ENCODE results near the gene FZD7. TPM values are rescaled to one million over a fixed set of nuclear protein-coding genes. Genes with fewer than 3 reads are reported as not detected.

Gene FZD7
- total and polyA plus RNA-seq, 7 experiments from 2014 or later = 0.17 to 0.99 (median 0.40) TPM; not detected in 1

GRCh38 chr2:201990069-201990468, 43.6 kb upstream of the FZD7 start:
- H3K4me1 Mint-ChIP-seq = peaks cover 0 to 9% (median 0%) of the 10 kb centered on the region in 7 donors
- intact Hi-C loops (cut with micrococcal nuclease) = no loop called here
- H3K27me3 Mint-ChIP-seq = peaks cover 0 to 3% (median 0%) of the 10 kb centered on the region in 5 donors
- Histone ChIP-seq H3K27ac (ENCODE audit: low read depth, low read length) (no peak overlapping the region), H3K36me3 (ENCODE audit: control insufficient read depth in 2 of 3, insufficient read depth in 3 of 3, low read length in 3 of 3) (no peaks in the 10 kb centered on the region), H3K4me3 (ENCODE audit: low read length) (no peak overlapping the region), H3K9me3 (ENCODE audit: control insufficient read depth in 2 of 3, low read length in 3 of 3) (no peaks in the 10 kb centered on the region), H3K27me3 (ENCODE audit: control insufficient read depth in 2 of 2, insufficient read depth in 2 of 2, low read length in 2 of 2) (no peaks in the 10 kb centered on the region), H3K4me1 (ENCODE audit: control insufficient read depth in 2 of 2, insufficient read depth in 2 of 2, low read length in 2 of 2) (no peaks in the 10 kb centered on the region)
- ChIA-PET POLR2A (no interaction called here), CTCF (no interaction called here)
- ATAC-seq (no peak), DNase-seq (no peak)
- H3K36me3 Mint-ChIP-seq = no peaks in the 10 kb centered on the region
- no peak overlapping the region for H3K27ac Mint-ChIP-seq
- no peaks in the 10 kb centered on the region for H3K9me3 Mint-ChIP-seq
- no peak overlapping the region for H3K4me3 Mint-ChIP-seq

- Histone ChIP-seq H3K36me3 (ENCODE audit: control insufficient read depth in 2 of 3, insufficient read depth in 3 of 3, low read length in 3 of 3) (no peaks in the 10 kb centered on the region), H3K27ac (ENCODE audit: low read depth, low read length) (no peak overlapping the region), H3K4me1 (ENCODE audit: control insufficient read depth in 2 of 2, insufficient read depth in 2 of 2, low read length in 2 of 2) (no peaks in the 10 kb centered on the region), H3K4me3 (ENCODE audit: low read length) (no peak overlapping the region), H3K9me3 (ENCODE audit: control insufficient read depth in 2 of 3, low read length in 3 of 3) (no peaks in the 10 kb centered on the region), H3K27me3 (ENCODE audit: control insufficient read depth in 2 of 2, insufficient read depth in 2 of 2, low read length in 2 of 2) (no peaks in the 10 kb centered on the region)
- intact Hi-C loops (cut with micrococcal nuclease) = no loop called here
- Mint-ChIP-seq H3K27me3 (peaks cover 0 to 10% (median 2%) of the 10 kb centered on the region in 5 donors), H3K4me3 (no peak overlapping the region), H3K4me1 (no peaks in the 10 kb centered on the region), H3K27ac (no peak overlapping the region), H3K36me3 (no peaks in the 10 kb centered on the region), H3K9me3 (no peaks in the 10 kb centered on the region)
- ChIA-PET POLR2A (no interaction called here), CTCF (no interaction called here)
- ATAC-seq (no peak), DNase-seq (no peak)
These were observed 40.7 kb upstream of the FZD7 start for GRCh38 chr2:201992960-201993359.

GRCh38 chr2:201994973-201995638, 38.5 kb upstream of the FZD7 start:
- H3K27me3 ChIP-seq (ENCODE audit: control insufficient read depth in 2 of 2, insufficient read depth in 2 of 2, low read length in 2 of 2) = no peaks in the 10 kb centered on the region
- Mint-ChIP-seq H3K27ac (no peak overlapping the region), H3K4me3 (no peak overlapping the region), H3K27me3 (peaks cover 0 to 10% (median 4%) of the 10 kb centered on the region in 5 donors), H3K36me3 (no peaks in the 10 kb centered on the region), H3K9me3 (no peaks in the 10 kb centered on the region), H3K4me1 (no peaks in the 10 kb centered on the region)
- no peaks in the 10 kb centered on the region for H3K9me3 ChIP-seq (ENCODE audit: control insufficient read depth in 2 of 3, low read length in 3 of 3)
- POLR2A ChIA-PET = no interaction called here
- DNase-seq (no peak), ATAC-seq (no peak)
- H3K27ac ChIP-seq (ENCODE audit: low read depth, low read length) = no peak overlapping the region
- intact Hi-C loops (cut with micrococcal nuclease) = no loop called here
- no peaks in the 10 kb centered on the region for H3K36me3 ChIP-seq (ENCODE audit: control insufficient read depth in 2 of 3, insufficient read depth in 3 of 3, low read length in 3 of 3)
- CTCF ChIA-PET = no interaction called here
- no peaks in the 10 kb centered on the region for H3K4me1 ChIP-seq (ENCODE audit: control insufficient read depth in 2 of 2, insufficient read depth in 2 of 2, low read length in 2 of 2)
- no peak overlapping the region for H3K4me3 ChIP-seq (ENCODE audit: low read length)

- no peak overlapping the region for H3K4me3 Mint-ChIP-seq
- H3K27ac Mint-ChIP-seq = no peak overlapping the region
- Histone ChIP-seq H3K27me3 (ENCODE audit: control insufficient read depth in 2 of 2, insufficient read depth in 2 of 2, low read length in 2 of 2) (no peaks in the 10 kb centered on the region), H3K9me3 (ENCODE audit: control insufficient read depth in 2 of 3, low read length in 3 of 3) (no peaks in the 10 kb centered on the region), H3K27ac (ENCODE audit: low read depth, low read length) (no peak overlapping the region), H3K36me3 (ENCODE audit: control insufficient read depth in 2 of 3, insufficient read depth in 3 of 3, low read length in 3 of 3) (no peaks in the 10 kb centered on the region), H3K4me3 (ENCODE audit: low read length) (no peak overlapping the region), H3K4me1 (ENCODE audit: control insufficient read depth in 2 of 2, insufficient read depth in 2 of 2, low read length in 2 of 2) (no peaks in the 10 kb centered on the region)
- H3K9me3 Mint-ChIP-seq = no peaks in the 10 kb centered on the region
- H3K4me1 Mint-ChIP-seq = no peaks in the 10 kb centered on the region
- peaks cover 0 to 10% (median 4%) of the 10 kb centered on the region in 5 donors for H3K27me3 Mint-ChIP-seq
- no peaks in the 10 kb centered on the region for H3K36me3 Mint-ChIP-seq
- POLR2A ChIA-PET = no interaction called here
- DNase-seq = no peak
- ATAC-seq = no peak
- CTCF ChIA-PET = no interaction called here
- intact Hi-C loops (cut with micrococcal nuclease) = no loop called here
These were observed 37.6 kb upstream of the FZD7 start for GRCh38 chr2:201996006-201996405.

GRCh38 chr2:201996679-201997314, 36.9 kb upstream of the FZD7 start:
- ATAC-seq = no peak
- H3K36me3 ChIP-seq (ENCODE audit: control insufficient read depth in 2 of 3, insufficient read depth in 3 of 3, low read length in 3 of 3) = no peaks in the 10 kb centered on the region
- ChIA-PET POLR2A (no interaction called here), CTCF (no interaction called here)
- H3K27me3 ChIP-seq (ENCODE audit: control insufficient read depth in 2 of 2, insufficient read depth in 2 of 2, low read length in 2 of 2) = no peaks in the 10 kb centered on the region
- Mint-ChIP-seq H3K36me3 (no peaks in the 10 kb centered on the region), H3K4me1 (no peaks in the 10 kb centered on the region), H3K9me3 (no peaks in the 10 kb centered on the region), H3K27me3 (peaks cover 0 to 10% (median 4%) of the 10 kb centered on the region in 5 donors), H3K4me3 (no peak overlapping the region), H3K27ac (no peak overlapping the region)
- DNase-seq = no peak
- intact Hi-C loops (cut with micrococcal nuclease) = no loop called here
- H3K27ac ChIP-seq (ENCODE audit: low read depth, low read length) = no peak overlapping the region
- H3K4me1 ChIP-seq (ENCODE audit: control insufficient read depth in 2 of 2, insufficient read depth in 2 of 2, low read length in 2 of 2) = no peaks in the 10 kb centered on the region
- no peak overlapping the region for H3K4me3 ChIP-seq (ENCODE audit: low read length)
- no peaks in the 10 kb centered on the region for H3K9me3 ChIP-seq (ENCODE audit: control insufficient read depth in 2 of 3, low read length in 3 of 3)

GRCh38 chr2:201999279-201999678, 34.4 kb upstream of the FZD7 start:
- no peak for ATAC-seq

GRCh38 chr2:202001826-202002225, 31.8 kb upstream of the FZD7 start:
- Histone ChIP-seq H3K36me3 (ENCODE audit: control insufficient read depth in 2 of 3, insufficient read depth in 3 of 3, low read length in 3 of 3) (no peaks in the 10 kb centered on the region), H3K4me1 (ENCODE audit: control insufficient read depth in 2 of 2, insufficient read depth in 2 of 2, low read length in 2 of 2) (no peaks in the 10 kb centered on the region), H3K27ac (ENCODE audit: low read depth, low read length) (no peak overlapping the region), H3K27me3 (ENCODE audit: control insufficient read depth in 2 of 2, insufficient read depth in 2 of 2, low read length in 2 of 2) (no peaks in the 10 kb centered on the region), H3K4me3 (ENCODE audit: low read length) (no peak overlapping the region), H3K9me3 (ENCODE audit: control insufficient read depth in 2 of 3, low read length in 3 of 3) (no peaks in the 10 kb centered on the region)
- intact Hi-C loops (cut with micrococcal nuclease) = no loop called here
- H3K27me3 Mint-ChIP-seq = peaks cover 0 to 14% (median 3%) of the 10 kb centered on the region in 5 donors
- no peaks in the 10 kb centered on the region for H3K9me3 Mint-ChIP-seq
- ATAC-seq (no peak), DNase-seq (no peak)
- CTCF ChIA-PET = no interaction called here
- POLR2A ChIA-PET = no interaction called here
- no peak overlapping the region for H3K27ac Mint-ChIP-seq
- no peaks in the 10 kb centered on the region for H3K4me1 Mint-ChIP-seq
- H3K36me3 Mint-ChIP-seq = no peaks in the 10 kb centered on the region
- H3K4me3 Mint-ChIP-seq = no peak overlapping the region

More at GRCh38 chr2:201999279-201999678, 34.4 kb upstream of the FZD7 start:
- no peaks in the 10 kb centered on the region for H3K4me1 ChIP-seq (ENCODE audit: control insufficient read depth in 2 of 2, insufficient read depth in 2 of 2, low read length in 2 of 2)
- Mint-ChIP-seq H3K9me3 (no peaks in the 10 kb centered on the region), H3K27ac (no peak overlapping the region), H3K4me3 (no peak overlapping the region), H3K4me1 (no peaks in the 10 kb centered on the region), H3K36me3 (no peaks in the 10 kb centered on the region), H3K27me3 (peaks cover 0 to 10% (median 4%) of the 10 kb centered on the region in 5 donors)
- DNase-seq = no peak
- no peak overlapping the region for H3K4me3 ChIP-seq (ENCODE audit: low read length)
- no peaks in the 10 kb centered on the region for H3K9me3 ChIP-seq (ENCODE audit: control insufficient read depth in 2 of 3, low read length in 3 of 3)
- no peak overlapping the region for H3K27ac ChIP-seq (ENCODE audit: low read depth, low read length)
- CTCF ChIA-PET = no interaction called here
- no peaks in the 10 kb centered on the region for H3K27me3 ChIP-seq (ENCODE audit: control insufficient read depth in 2 of 2, insufficient read depth in 2 of 2, low read length in 2 of 2)
- no peaks in the 10 kb centered on the region for H3K36me3 ChIP-seq (ENCODE audit: control insufficient read depth in 2 of 3, insufficient read depth in 3 of 3, low read length in 3 of 3)
- POLR2A ChIA-PET = no interaction called here
- intact Hi-C loops (cut with micrococcal nuclease) = no loop called here
